ENCODE results near the gene KPNB1.

The KPNB1 gene

DNA sequence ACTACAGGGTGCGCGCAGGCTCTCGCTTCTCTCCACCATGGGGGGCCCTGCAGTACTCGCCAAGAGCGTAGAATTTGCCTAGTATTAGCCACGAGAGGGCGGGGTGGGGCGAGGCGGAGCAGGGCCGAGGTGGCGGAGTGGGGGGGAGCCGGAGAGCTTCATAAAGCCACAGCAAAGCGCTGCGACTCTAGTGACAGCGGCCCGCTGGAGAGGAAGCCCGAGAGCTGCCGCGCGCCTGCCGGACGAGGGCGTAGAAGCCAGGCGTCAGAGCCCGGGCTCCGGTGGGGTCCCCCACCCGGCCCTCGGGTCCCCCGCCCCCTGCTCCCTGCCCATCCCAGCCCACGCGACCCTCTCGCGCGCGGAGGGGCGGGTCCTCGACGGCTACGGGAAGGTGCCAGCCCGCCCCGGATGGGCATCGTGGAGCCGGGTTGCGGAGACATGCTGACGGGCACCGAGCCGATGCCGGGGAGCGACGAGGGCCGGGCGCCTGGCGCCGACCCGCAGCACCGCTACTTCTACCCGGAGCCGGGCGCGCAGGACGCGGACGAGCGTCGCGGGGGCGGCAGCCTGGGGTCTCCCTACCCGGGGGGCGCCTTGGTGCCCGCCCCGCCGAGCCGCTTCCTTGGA is 83.4 kb downstream of the KPNB1 start, which contains the start of gene TBX21:
Gene TBX21, plus strand, starts transcription at position 190 of the 627 bp plus-strand sequence. Its CDS starts 219 bp downstream, at position 409.
- peak; percentile 17 for DNase-seq

DNA sequence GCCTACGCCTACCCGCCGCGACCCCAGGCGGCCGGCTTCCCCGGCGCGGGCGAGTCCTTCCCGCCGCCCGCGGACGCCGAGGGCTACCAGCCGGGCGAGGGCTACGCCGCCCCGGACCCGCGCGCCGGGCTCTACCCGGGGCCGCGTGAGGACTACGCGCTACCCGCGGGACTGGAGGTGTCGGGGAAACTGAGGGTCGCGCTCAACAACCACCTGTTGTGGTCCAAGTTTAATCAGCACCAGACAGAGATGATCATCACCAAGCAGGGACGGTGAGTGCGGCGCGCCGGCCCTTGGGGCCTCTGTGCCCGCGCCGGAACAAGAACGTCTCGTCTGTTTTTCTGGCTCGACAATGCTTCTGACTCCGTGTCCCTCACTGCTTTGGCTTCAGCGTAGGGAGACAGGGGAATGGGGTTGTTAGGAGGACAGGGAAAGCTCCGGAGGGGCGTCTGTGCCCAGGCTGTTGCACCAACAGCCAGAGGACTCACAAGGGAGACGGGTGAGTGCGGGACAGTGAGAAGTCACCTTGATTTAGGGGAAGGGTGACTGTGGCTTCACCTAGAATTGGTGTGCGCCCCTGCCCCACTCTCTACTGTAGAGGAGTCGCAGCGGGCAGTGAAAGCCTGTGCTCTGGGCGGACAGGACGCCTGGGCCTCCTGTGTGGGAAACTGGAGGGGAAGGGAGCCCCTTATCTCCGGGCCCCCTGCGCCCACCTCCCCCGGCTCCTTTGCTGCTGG is 84.1 kb downstream of the KPNB1 start:
- peak; percentile 17 for DNase-seq

DNA sequence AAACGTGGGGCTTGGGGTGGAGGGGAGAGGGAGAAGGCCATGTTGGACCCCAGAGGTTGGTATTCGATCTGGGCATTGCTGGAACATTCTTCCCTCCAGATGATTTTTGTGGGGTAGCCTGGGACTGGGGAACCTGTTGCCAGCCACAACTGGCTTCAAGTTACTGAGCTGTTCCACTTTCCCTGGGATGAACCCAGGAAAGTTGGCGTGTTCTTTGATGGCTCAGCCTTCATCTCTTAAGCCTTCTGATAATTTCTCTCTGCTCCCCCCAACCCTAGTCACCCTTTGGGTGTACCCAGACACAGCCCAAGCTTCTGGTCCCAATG is 85.4 kb downstream of the KPNB1 start:
- DNase-seq: no peak

All from DMS79 (cell line).